ENCODE measurements around the gene SLC39A11. TPM values are rescaled to one million over a fixed set of nuclear protein-coding genes. Genes with fewer than 3 reads are reported as not detected.

Gene SLC39A11
- total RNA-seq, 1 experiment from 2014 or later = 15.2 TPM

DNA sequence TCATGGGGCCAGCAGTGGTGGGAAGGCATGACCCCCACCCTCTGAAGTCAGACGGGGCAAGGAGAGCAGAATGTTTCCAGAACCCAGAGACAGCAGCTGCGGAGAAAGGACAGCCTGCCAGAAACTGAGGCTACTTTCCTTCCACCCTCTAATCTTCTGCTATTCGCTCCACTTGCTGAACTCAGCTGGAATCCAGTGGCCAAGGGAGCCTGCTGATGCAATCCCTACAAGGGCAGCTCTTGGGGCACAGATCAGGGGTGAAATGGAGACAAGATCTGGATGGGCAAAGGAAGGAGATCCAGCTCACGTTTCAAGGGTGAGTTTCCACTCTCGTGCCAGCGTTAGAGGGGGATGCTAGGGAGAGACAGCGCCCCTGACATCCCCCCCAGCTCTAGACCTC lies 479.1 kb downstream of the SLC39A11 start:
- Histone ChIP-seq H4K5ac (ENCODE audit: insufficient read length, low read depth, low read length) (no peak overlapping the region), H2AFZ (ENCODE audit: low read length) (no peak overlapping the region), H2BK12ac (ENCODE audit: insufficient read length, low read depth, low read length) (no peak overlapping the region), H3K27me3 (ENCODE audit: insufficient read depth, low read length) (no peaks in the 10 kb centered on the region), H4K91ac (ENCODE audit: insufficient read length, low read depth, low read length) (no peak overlapping the region), H3K9ac (ENCODE audit: extremely low read depth, insufficient read length, low read length) (no peak overlapping the region), H3K23ac (ENCODE audit: insufficient read length, low read depth, low read length) (no peak overlapping the region), H3K14ac (ENCODE audit: insufficient read depth, low read length) (no peak overlapping the region; the same call in 1 of the 2 replicates), H3K27ac (ENCODE audit: insufficient read length, low read depth, low read length) (no peak overlapping the region), H2AK5ac (ENCODE audit: insufficient read length, low read length) (no peak overlapping the region), H3K4me2 (ENCODE audit: insufficient read depth, insufficient read length, low read length) (no peak overlapping the region), H3K4me1 (ENCODE audit: insufficient read depth, low read length) (0 out of 2 replicates have a peak, but pooled peaks cover 5% of the 10 kb centered on the region), H3K79me2 (ENCODE audit: insufficient read depth, low read length) (no peaks in the 10 kb centered on the region), H2BK5ac (ENCODE audit: insufficient read length, low read length) (no peak overlapping the region), H3K79me1 (ENCODE audit: insufficient read depth, low read depth, low read length, poor library complexity, severe bottlenecking) (no peaks in the 10 kb centered on the region), H4K20me1 (ENCODE audit: control insufficient read depth, insufficient read depth, insufficient read length) (no peaks in the 10 kb centered on the region), H2BK20ac (ENCODE audit: low read depth, low read length, poor library complexity, severe bottlenecking) (no peak overlapping the region), H3K18ac (ENCODE audit: insufficient read length, low read depth, low read length) (no peak overlapping the region), H3K9me3 (ENCODE audit: control insufficient read depth, low read depth, low read length) (no peaks in the 10 kb centered on the region), H2BK15ac (ENCODE audit: low read depth, low read length) (no peak overlapping the region), H3K4ac (ENCODE audit: low read depth, low read length) (no peak overlapping the region), H4K8ac (replicated peaks; ENCODE audit: insufficient read length, low read depth, low read length) (no peak overlapping the region), H3T11ph (ENCODE audit: low read length) (no peak overlapping the region), H3K23me2 (ENCODE audit: insufficient read length, low read depth, low read length, poor library complexity, severe bottlenecking) (no peaks in the 10 kb centered on the region), H2BK120ac (ENCODE audit: low read depth, low read length, poor library complexity, severe bottlenecking) (no peak overlapping the region), H3K56ac (ENCODE audit: insufficient read length, low read depth, low read length) (no peak overlapping the region)
- Mint-ChIP-seq H3K36me3 (ENCODE audit: insufficient read depth in 1 of 3, low read depth in 3 of 3) (no peaks in the 10 kb centered on the region), H3K27me3 (ENCODE audit: low read depth) (peaks cover 53% of the 10 kb centered on the region), H3K9me3 (no peaks in the 10 kb centered on the region), H3K4me1 (peaks cover 27 to 36% of the 10 kb centered on the region in 2 experiments), H3K4me3 (no peak overlapping the region), H3K27ac (no peak overlapping the region)
- DNase-seq = no peak
- TF ChIP-seq, protein P1, sequence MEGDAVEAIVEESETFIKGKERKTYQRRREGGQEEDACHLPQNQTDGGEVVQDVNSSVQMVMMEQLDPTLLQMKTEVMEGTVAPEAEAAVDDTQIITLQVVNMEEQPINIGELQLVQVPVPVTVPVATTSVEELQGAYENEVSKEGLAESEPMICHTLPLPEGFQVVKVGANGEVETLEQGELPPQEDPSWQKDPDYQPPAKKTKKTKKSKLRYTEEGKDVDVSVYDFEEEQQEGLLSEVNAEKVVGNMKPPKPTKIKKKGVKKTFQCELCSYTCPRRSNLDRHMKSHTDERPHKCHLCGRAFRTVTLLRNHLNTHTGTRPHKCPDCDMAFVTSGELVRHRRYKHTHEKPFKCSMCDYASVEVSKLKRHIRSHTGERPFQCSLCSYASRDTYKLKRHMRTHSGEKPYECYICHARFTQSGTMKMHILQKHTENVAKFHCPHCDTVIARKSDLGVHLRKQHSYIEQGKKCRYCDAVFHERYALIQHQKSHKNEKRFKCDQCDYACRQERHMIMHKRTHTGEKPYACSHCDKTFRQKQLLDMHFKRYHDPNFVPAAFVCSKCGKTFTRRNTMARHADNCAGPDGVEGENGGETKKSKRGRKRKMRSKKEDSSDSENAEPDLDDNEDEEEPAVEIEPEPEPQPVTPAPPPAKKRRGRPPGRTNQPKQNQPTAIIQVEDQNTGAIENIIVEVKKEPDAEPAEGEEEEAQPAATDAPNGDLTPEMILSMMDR (conservative IDR thresholded peaks at IDR 0.05) = no peak
- whole genome bisulfite sequencing (ENCODE audit: extremely low coverage, insufficient read length, low lambda C conversion rate) = no CpG with 5 or more reads among the region's 7 CpGs
